ENCODE results near the gene GABRR1.
"Not testable (repeated sequence)": the region's sequence is repeated elsewhere in the genome, so short reads cannot be mapped to it uniquely, and the experiment has no call there.

The GABRR1 gene

GRCh38 chr6:89128256-89128671 lies 88.9 kb downstream of the GABRR1 start:
- not testable (repeated sequence) for H3K27me3 ChIP-seq (ENCODE audit: control insufficient read depth, insufficient read depth, low read length); H3K4me3 ChIP-seq (ENCODE audit: low read length); H3K27ac ChIP-seq (ENCODE audit: low read length); H3K36me3 ChIP-seq (ENCODE audit: control insufficient read depth, insufficient read depth, low read length); H3K4me1 ChIP-seq (ENCODE audit: control insufficient read depth, insufficient read depth, low read length); H3K9me3 ChIP-seq (ENCODE audit: control insufficient read depth, insufficient read depth, low read length); DNase-seq (ENCODE audit: low read depth, low spot score)
- WGBS (ENCODE audit: insufficient coverage, insufficient read length), result no CpG with 5 or more reads among the region's 2 CpGs
